Epithelial cell of alveolus of lung (primary cell): ENCODE results near the gene ATG7. TPM values are rescaled to one million over a fixed set of nuclear protein-coding genes. Genes with fewer than 3 reads are reported as not detected.

Source experiments
- total RNA-seq: library from RNA; depleted of rRNA; stranded (reverse); fragments of >200 nt; gene quantifications from 2 replicates; pipeline ENCODE4 v1.2.1, GENCODE V29; 2015

ATG7 gene, protein sequence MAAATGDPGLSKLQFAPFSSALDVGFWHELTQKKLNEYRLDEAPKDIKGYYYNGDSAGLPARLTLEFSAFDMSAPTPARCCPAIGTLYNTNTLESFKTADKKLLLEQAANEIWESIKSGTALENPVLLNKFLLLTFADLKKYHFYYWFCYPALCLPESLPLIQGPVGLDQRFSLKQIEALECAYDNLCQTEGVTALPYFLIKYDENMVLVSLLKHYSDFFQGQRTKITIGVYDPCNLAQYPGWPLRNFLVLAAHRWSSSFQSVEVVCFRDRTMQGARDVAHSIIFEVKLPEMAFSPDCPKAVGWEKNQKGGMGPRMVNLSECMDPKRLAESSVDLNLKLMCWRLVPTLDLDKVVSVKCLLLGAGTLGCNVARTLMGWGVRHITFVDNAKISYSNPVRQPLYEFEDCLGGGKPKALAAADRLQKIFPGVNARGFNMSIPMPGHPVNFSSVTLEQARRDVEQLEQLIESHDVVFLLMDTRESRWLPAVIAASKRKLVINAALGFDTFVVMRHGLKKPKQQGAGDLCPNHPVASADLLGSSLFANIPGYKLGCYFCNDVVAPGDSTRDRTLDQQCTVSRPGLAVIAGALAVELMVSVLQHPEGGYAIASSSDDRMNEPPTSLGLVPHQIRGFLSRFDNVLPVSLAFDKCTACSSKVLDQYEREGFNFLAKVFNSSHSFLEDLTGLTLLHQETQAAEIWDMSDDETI
- 19.2 and 45.8 TPM in 2 replicates for total RNA-seq

DNA sequence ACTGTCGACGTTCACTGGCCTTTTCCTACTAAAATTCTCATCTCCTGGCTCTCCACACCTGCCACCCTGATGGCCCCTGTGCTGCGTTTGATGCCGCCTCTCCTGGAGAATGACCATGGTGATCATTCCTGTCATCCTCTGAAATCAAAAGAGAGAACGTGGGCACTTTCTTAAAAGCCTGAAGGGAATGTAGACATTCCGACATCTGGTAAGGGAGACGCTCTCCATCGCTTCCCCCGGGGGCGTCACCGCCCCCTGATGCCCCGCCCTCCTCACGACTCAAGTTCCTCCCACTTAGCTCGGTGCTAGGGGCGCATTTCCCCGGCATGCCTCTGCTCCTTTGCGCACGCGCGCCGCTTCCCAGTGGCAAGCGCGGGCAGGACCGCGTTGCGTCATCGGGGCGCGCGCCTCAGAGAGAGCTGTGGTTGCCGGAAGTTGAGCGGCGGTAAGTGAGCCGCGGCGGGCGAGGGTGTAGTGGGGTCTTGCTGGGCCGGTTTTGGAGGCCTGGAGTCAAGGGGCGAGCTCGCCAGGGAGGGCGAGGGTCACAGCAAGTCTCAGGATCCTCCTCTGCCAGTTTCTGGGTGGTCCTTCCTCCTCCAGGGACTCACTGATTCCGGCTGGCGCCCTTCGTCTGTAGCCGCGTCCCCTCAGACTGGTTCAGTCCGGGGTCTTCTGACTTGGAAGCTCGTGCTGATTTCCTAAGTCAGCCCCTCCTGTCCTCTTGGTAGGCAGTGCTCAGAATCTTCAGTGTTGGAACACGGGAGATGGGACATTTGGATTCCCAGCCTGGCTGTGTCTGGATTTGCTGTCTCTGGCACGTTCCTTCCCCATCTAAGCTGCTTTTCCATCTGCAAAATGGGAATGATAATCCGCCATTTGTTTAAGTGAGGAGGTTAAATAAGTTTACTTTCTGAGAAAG is at the start of gene ATG7:
ATG7 (plus strand) TSS at position 412 of the 919 bp plus-strand sequence. CDS start 26,299 bp downstream, outside the sequence.

Other genes starting within 250 kb of the ATG7 start
- gene HRH1, start 117.9 kb upstream of the ATG7 start, total RNA-seq: 6.9 and 9.7 TPM in 2 replicates